ENCODE measurements around the gene CPTP.

Gene CPTP

GRCh38 chr1:1320666-1321448 lies 3.7 kb upstream of the CPTP start:
- peaks cover 15% of the 10 kb centered on the region for H3K36me3 Mint-ChIP-seq (ENCODE audit: low read depth)
- H3K27me3 Mint-ChIP-seq (ENCODE audit: low read depth) = no peaks in the 10 kb centered on the region
- no peak overlapping the region for H3K27ac Mint-ChIP-seq
- TF ChIP-seq CTCF (IDR thresholded peaks at IDR 0.05; ENCODE audit: unreplicated experiment in 3 of 3) = no peak
- peak overlapping the region in 2 of 3 experiments; percentile 49 to 67 for H3K4me3 Mint-ChIP-seq
- peaks cover 32% of the 10 kb centered on the region for H3K4me1 Mint-ChIP-seq
- no peaks in the 10 kb centered on the region for H3K9me3 Mint-ChIP-seq

- H3K4me3 Mint-ChIP-seq = peak overlapping the region in 2 of 3 experiments; percentile 49 to 67
- peaks cover 32% of the 10 kb centered on the region for H3K4me1 Mint-ChIP-seq
- no peaks in the 10 kb centered on the region for H3K27me3 Mint-ChIP-seq (ENCODE audit: low read depth)
Measured at GRCh38 chr1:1321477-1321876, 3.1 kb upstream of the CPTP start.

GRCh38 chr1:1322418-1322817 lies 2.2 kb upstream of the CPTP start:
- Mint-ChIP-seq H3K4me3 (peak overlapping the region; percentile 84 to 92 (median 90)), H3K27me3 (ENCODE audit: low read depth) (no peaks in the 10 kb centered on the region), H3K4me1 (peaks cover 29% of the 10 kb centered on the region), H3K9me3 (no peaks in the 10 kb centered on the region), H3K27ac (peak overlapping the region in 1 of 3 experiments; percentile 77), H3K36me3 (ENCODE audit: low read depth) (peaks cover 8% of the 10 kb centered on the region)
- no peak for TF ChIP-seq CTCF (IDR thresholded peaks at IDR 0.05; ENCODE audit: unreplicated experiment in 3 of 3)

More at GRCh38 chr1:1321477-1321876, 3.1 kb upstream of the CPTP start:
- TF ChIP-seq CTCF (IDR thresholded peaks at IDR 0.05; ENCODE audit: unreplicated experiment in 3 of 3) = no peak
- Mint-ChIP-seq H3K9me3 (no peaks in the 10 kb centered on the region), H3K36me3 (ENCODE audit: low read depth) (peaks cover 11% of the 10 kb centered on the region), H3K27ac (no peak overlapping the region)

GRCh38 chr1:1322952-1323351 lies 1.6 kb upstream of the CPTP start:
- H3K27ac Mint-ChIP-seq = peak overlapping the region in 1 of 3 experiments; percentile 77
- peak overlapping the region; percentile 91 to 97 (median 92) for H3K4me3 Mint-ChIP-seq
- H3K27me3 Mint-ChIP-seq (ENCODE audit: low read depth) = no peaks in the 10 kb centered on the region
- TF ChIP-seq CTCF (IDR thresholded peaks at IDR 0.05; ENCODE audit: unreplicated experiment in 3 of 3) = no peak
- peaks cover 6% of the 10 kb centered on the region for H3K36me3 Mint-ChIP-seq (ENCODE audit: low read depth)
- no peaks in the 10 kb centered on the region for H3K9me3 Mint-ChIP-seq
- H3K4me1 Mint-ChIP-seq = peaks cover 26% of the 10 kb centered on the region

GRCh38 chr1:1324084-1324523 lies 498 bp upstream of the CPTP start:
- peaks cover 21% of the 10 kb centered on the region for H3K4me1 Mint-ChIP-seq
- TF ChIP-seq CTCF (IDR thresholded peaks at IDR 0.05; ENCODE audit: unreplicated experiment in 3 of 3) = no peak
- H3K27me3 Mint-ChIP-seq (ENCODE audit: low read depth) = no peaks in the 10 kb centered on the region
- H3K4me3 Mint-ChIP-seq = peak overlapping the region; percentile 34 to 91 (median 87)
- H3K27ac Mint-ChIP-seq = no peak overlapping the region
- H3K36me3 Mint-ChIP-seq (ENCODE audit: low read depth) = peaks cover 5% of the 10 kb centered on the region
- no peaks in the 10 kb centered on the region for H3K9me3 Mint-ChIP-seq

Measured in nephron (organoid).